SU-DHL-6 (cell line): ENCODE data around the gene SLC35A2.

Experiments
- H2AFZ ChIP-seq: fragments of 200-600 bp; sonication (generic); 2 replicates; pipeline ENCODE4 v1.6.1; 2014; ENCODE audit warnings: low read depth, mild to moderate bottlenecking, moderate library complexity, mixed read lengths, antibody characterized with exemption, low read length; ENCODE audit not compliant: severe bottlenecking
- H3F3A ChIP-seq: fragments of 200-600 bp; shearing (Covaris generic); 2 replicates; pipeline ENCODE4 v1.6.0; 2016; ENCODE audit warnings: antibody characterized with exemption, mild to moderate bottlenecking; ENCODE audit not compliant: insufficient read depth
- H3K27ac ChIP-seq: fragments of 200-600 bp; sonication (generic); 2 replicates; pipeline ENCODE4 v1.5.1; 2016; ENCODE audit warnings: low read depth, mild to moderate bottlenecking, low read length, moderate library complexity, mixed read lengths
- H3K27me3 ChIP-seq: fragments of 200-600 bp; sonication (generic), shearing (Covaris generic); 2 replicates; pipeline ENCODE4 v1.6.0; 2014; ENCODE audit warnings: mild to moderate bottlenecking, low read length
- H3K36me3 ChIP-seq: fragments of 200-600 bp; sonication (generic); 2 replicates; pipeline ENCODE4 v1.6.1; 2014; ENCODE audit warnings: mild to moderate bottlenecking, low read length, mixed read lengths
- H3K4me2 ChIP-seq: fragments of 300-600, 200-600 bp; shearing (Covaris generic), sonication (generic); 2 replicates; pipeline ENCODE4 v1.6.0; 2014; ENCODE audit warnings: low read length, low read depth, mild to moderate bottlenecking; ENCODE audit not compliant: poor library complexity, severe bottlenecking
- H3K4me3 ChIP-seq: fragments of 200-600 bp; sonication (generic); 2 replicates; pipeline ENCODE4 v1.5.1; 2014; ENCODE audit warnings: antibody characterized with exemption, low read length, mild to moderate bottlenecking, mixed read lengths; ENCODE audit not compliant: insufficient read depth, poor library complexity, severe bottlenecking
- H3K79me2 ChIP-seq: fragments of 200-600 bp; sonication (generic); 2 replicates; pipeline ENCODE4 v1.6.1; 2014; ENCODE audit warnings: mild to moderate bottlenecking, low read length, moderate library complexity; ENCODE audit not compliant: insufficient read depth
- H3K9ac ChIP-seq: fragments of 200-600 bp; sonication (generic); 2 replicates; pipeline ENCODE4 v1.7.0; 2014; ENCODE audit warnings: mild to moderate bottlenecking, low read length
- H3K9me2 ChIP-seq: fragments of 200-600 bp; sonication (generic); replicated peaks from 2 replicates; pipeline ENCODE4 v1.6.1; 2014; ENCODE audit warnings: low read length; ENCODE audit not compliant: insufficient read depth
- H3K9me3 ChIP-seq: fragments of 200-600 bp; sonication (generic); 2 replicates; pipeline ENCODE4 v1.6.1; 2014; ENCODE audit warnings: low read length, mixed read lengths; ENCODE audit not compliant: insufficient read depth
- H4K20me1 ChIP-seq: fragments of 200-600 bp; sonication (generic); 2 replicates; pipeline ENCODE4 v1.6.1; 2014; ENCODE audit warnings: low read depth, mild to moderate bottlenecking, antibody characterized with exemption, low read length, moderate library complexity, mixed read lengths
- EZH2phosphoT487 ChIP-seq: fragments of 200-600 bp; sonication (generic), shearing (Covaris generic); conservative IDR thresholded peaks from 2 replicates; pipeline ENCODE4 v1.6.1; 2018; ENCODE audit warnings: mild to moderate bottlenecking, antibody characterized with exemption, low read length, moderate library complexity, mixed read lengths
- TF ChIP-seq, protein P1 (sequence below): fragments of 200-600 bp; sonication (generic); IDR thresholded peaks from one replicate; pipeline ENCODE4 v1.5.1; 2017; ENCODE audit warnings: antibody characterized with exemption, mild to moderate bottlenecking, low read length, moderate library complexity; ENCODE audit not compliant: insufficient read depth, poor library complexity, severe bottlenecking

Gene SLC35A2

DNA sequence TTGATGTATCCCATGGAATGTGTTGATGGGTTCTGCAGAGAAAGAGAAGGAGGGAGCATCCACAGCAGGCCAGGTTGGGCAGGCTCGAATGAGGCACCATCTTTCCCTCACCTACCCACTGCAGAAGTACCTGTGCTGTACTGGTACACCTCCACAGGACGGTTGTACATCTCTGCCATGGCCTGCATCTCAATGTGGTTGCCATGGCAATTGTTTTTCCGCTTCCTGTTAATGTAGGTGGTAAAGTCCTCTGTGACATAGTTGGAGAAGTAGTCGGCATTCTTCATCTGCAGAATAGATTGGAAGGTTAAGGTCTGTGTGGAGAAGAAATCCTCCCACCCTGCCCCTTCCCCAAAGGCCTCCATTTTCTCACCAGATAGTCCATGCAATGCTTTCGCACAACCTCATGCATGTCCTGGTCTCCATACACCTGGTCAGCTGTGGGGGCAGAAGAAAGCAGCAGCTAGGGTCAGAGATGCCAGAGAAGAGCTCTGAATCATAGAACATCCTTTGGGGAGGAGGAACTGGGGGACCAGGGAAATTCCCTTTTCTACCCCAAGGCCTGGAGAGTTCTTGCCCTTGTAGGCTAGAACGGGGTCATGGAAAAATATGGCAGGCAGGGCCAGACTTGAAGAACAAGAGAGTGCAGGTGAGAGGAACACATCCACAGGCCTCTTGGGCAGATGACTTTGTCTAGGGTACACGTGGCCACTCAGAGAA lies 23.3 kb upstream of the SLC35A2 start:
- Histone ChIP-seq H2AFZ (no peak overlapping the region), H3K9me2 (no peaks in the 10 kb centered on the region), H3K9me3 (no peaks in the 10 kb centered on the region), H3K79me2 (no peaks in the 10 kb centered on the region), H3F3A (peaks cover 24% of the 10 kb centered on the region), H3K9ac (no peak overlapping the region), H3K4me3 (no peak overlapping the region), H4K20me1 (no peaks in the 10 kb centered on the region), H3K4me2 (no peak overlapping the region), H3K27ac (peak overlapping the region; percentile 42), H3K27me3 (no peaks in the 10 kb centered on the region), H3K36me3 (no peaks in the 10 kb centered on the region)
- TF ChIP-seq EZH2phosphoT487: no peak
- TF ChIP-seq, protein P1, sequence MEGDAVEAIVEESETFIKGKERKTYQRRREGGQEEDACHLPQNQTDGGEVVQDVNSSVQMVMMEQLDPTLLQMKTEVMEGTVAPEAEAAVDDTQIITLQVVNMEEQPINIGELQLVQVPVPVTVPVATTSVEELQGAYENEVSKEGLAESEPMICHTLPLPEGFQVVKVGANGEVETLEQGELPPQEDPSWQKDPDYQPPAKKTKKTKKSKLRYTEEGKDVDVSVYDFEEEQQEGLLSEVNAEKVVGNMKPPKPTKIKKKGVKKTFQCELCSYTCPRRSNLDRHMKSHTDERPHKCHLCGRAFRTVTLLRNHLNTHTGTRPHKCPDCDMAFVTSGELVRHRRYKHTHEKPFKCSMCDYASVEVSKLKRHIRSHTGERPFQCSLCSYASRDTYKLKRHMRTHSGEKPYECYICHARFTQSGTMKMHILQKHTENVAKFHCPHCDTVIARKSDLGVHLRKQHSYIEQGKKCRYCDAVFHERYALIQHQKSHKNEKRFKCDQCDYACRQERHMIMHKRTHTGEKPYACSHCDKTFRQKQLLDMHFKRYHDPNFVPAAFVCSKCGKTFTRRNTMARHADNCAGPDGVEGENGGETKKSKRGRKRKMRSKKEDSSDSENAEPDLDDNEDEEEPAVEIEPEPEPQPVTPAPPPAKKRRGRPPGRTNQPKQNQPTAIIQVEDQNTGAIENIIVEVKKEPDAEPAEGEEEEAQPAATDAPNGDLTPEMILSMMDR: no peak

DNA sequence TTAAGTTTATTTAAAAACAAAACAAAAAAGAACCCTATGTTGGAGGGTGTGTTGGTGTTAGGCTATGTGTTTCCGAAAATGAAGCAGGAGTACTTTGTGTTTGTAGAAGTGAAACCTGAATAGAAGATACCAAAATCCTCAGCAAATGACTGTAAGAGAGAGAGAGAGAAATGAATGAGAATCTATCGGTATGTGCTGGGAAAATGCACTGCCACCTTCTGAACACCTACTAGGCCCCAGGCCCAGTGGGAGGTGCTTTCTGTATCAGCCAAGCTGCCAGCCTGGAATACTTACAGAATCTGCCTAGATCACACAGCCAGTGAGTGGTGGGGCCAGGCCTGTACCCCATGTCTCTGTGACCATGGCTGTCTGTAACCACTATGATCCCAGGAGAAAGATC lies 22.3 kb upstream of the SLC35A2 start:
- no peak overlapping the region for H3K4me2 ChIP-seq
- H3K36me3 ChIP-seq: no peaks in the 10 kb centered on the region
- TF ChIP-seq EZH2phosphoT487: no peak
- TF ChIP-seq, protein P1: no peak
- H3K27me3 ChIP-seq: no peaks in the 10 kb centered on the region
- peaks cover 15% of the 10 kb centered on the region for H3F3A ChIP-seq
- H3K27ac ChIP-seq: peak overlapping the region; percentile 44
- no peak overlapping the region for H3K4me3 ChIP-seq
- H3K9me3 ChIP-seq: no peaks in the 10 kb centered on the region
- no peaks in the 10 kb centered on the region for H3K9me2 ChIP-seq
- no peak overlapping the region for H2AFZ ChIP-seq
- H3K79me2 ChIP-seq: no peaks in the 10 kb centered on the region
- no peaks in the 10 kb centered on the region for H4K20me1 ChIP-seq
- no peak overlapping the region for H3K9ac ChIP-seq

GRCh38 chrX:48927736-48928382 lies 16.4 kb upstream of the SLC35A2 start:
- no peak overlapping the region for H2AFZ ChIP-seq
- no peaks in the 10 kb centered on the region for H3K9me2 ChIP-seq
- no peaks in the 10 kb centered on the region for H3F3A ChIP-seq
- H3K36me3 ChIP-seq: no peaks in the 10 kb centered on the region
- H3K4me2 ChIP-seq: no peak overlapping the region
- TF ChIP-seq, protein P1: no peak
- TF ChIP-seq EZH2phosphoT487: no peak
- H3K4me3 ChIP-seq: no peak overlapping the region
- no peaks in the 10 kb centered on the region for H3K79me2 ChIP-seq
- no peak overlapping the region for H3K9ac ChIP-seq
- no peaks in the 10 kb centered on the region for H3K27me3 ChIP-seq
- no peak overlapping the region for H3K27ac ChIP-seq
- no peaks in the 10 kb centered on the region for H4K20me1 ChIP-seq
- H3K9me3 ChIP-seq: no peaks in the 10 kb centered on the region
